UCSD-AML1 (cell line): ENCODE results near the gene XPO5.
"Not testable (repeated sequence)": the region's sequence is repeated elsewhere in the genome, so short reads cannot be mapped to it uniquely, and the experiment has no call there.

ENCODE experiments used
- DNase-seq: peaks from one replicate; lab custom pipeline; 2025; ENCODE audit not compliant: unreplicated experiment; lab: John Stamatoyannopoulos, UW

XPO5 gene

DNA sequence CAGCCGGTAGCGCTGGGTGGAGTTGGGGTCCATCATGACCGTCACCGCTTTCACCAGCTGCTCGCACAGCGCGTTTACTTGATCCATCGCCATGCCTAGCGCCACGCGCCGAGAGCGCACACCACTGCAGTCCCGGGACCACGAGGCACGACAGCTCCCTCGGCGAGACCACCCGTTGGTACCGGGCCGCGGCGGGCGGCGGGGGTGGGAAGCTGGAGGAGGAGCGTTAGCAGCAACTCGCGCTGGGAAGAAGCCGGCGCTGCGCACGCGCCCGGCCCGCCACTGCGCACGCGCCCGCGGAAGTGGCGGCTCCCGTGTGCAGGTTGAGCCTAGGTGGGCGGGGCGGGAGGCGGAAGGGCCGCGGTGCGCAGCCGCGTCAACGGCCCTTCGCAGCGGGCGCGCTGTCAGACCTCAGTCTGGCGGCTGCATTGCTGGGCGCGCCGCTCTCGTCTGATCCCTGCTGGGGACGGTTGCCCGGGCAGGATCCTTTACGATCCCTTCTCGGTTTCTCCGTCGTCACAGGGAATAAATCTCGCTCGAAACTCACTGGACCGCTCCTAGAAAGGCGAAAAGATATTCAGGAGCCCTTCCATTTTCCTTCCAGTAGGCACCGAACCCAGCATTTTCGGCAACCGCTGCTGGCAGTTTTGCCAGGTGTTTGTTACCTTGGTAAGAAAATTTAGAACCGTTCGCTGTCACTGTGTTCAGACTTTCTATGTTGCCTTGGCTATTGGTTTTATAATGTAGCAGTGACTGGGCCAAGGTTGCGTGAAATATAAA is at the start of gene XPO5, which contains the start of gene POLH:
TSS of gene XPO5 (minus strand) at position 267 of the 780 bp plus-strand sequence. CDS start at position 93, 174 bp downstream.
TSS of gene POLH (plus strand) at position 414 of the 780 bp plus-strand sequence. CDS start 6,135 bp downstream, outside the sequence.
- peak; percentile 96 for DNase-seq

DNA sequence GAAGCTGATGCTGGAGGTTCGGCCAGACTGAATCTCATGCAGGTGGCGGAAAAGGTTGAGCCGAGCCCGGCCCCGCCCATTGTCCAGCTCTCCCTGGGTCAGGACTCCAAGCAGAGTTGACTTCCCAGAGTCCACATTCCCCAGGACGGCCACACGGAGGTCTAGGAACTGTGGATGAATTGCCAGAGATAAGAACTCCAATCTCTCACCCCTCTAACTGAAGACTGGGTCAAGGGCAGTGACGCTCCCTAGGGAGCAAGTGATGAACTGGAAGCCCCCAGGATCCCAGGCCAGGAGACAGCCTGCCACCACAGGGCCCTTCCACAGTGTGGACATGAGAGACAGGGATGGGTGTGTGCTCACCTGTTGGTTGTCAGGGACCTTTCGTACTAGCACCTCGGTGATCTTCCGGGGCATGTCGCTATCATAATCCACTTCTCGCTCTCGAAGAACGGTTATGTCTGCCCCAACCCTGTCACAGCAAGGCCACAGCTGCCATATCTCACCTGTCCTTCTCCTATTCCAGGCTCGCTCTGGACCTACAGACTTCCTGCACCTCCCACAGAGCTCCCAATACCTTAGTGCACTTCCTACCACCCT is 49.7 kb upstream of the XPO5 start:
- DNase-seq: no peak

DNA sequence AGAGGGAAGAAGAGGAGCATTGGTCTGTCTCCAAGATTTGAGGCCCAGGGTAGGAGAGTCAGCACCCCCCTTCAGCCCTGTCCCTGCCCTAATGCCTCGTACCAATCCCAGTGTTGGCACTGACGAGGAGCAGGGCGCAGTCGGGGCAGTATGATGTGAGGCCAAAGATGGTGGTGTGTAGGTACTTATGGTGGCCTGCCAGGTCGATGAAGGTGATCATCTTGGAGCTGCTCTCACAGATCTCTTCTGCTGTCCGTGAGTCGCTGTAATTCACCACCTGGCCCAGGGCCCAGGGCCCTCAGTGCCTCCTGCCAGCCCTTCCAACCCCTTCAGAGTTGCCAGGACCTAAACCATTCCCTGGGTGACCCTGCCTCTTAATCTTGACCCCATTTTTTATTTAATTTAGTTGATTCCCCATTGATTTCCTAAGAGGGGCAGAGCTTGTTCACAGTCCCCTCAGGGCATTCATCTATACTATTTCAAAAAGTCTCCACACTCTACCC is 49.0 kb upstream of the XPO5 start:
- DNase-seq: no peak

- no peak for DNase-seq
Observed at GRCh38 chr6:43623880-43624785, 48.3 kb upstream of the XPO5 start.

DNA sequence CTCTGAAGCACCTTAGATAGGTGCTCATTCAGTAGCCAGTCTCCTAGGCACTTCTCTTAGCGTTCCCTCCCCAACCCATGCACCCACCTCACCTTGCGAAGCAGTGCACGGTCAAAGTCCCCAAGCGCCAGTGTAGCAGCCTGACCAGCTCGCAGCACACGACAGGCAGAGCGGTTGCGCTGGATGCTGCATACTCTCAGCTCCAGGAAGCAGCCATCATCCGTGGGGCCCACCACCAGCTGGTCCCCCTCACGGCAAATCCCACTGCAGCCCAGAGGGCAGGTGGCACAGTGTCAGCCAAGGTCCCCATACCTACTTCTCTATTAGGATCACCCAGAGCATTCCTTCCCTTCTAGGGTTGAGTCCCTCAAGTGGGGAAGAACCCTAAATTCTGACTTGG is 46.7 kb upstream of the XPO5 start:
- DNase-seq: no peak

DNA sequence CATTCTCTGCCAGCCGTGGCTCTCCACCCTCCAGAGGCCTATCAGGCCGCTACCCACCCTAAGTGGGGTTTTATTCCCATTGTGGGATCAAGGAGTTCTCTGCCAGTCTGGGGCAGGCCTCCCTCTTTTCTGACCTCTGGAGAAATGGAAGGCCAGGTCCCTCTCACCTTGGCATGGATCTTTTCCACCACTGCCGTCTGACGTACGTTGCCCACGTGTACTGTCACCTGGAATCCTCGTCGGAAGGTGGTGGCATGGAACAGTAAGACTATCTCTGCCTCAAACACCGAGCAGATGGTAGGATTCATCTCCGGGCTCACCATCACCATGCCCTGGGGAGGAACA is 46.0 kb upstream of the XPO5 start:
- DNase-seq: no peak

GRCh38 chr6:43621078-43621835 is 45.4 kb upstream of the XPO5 start:
- no peak for DNase-seq

DNA sequence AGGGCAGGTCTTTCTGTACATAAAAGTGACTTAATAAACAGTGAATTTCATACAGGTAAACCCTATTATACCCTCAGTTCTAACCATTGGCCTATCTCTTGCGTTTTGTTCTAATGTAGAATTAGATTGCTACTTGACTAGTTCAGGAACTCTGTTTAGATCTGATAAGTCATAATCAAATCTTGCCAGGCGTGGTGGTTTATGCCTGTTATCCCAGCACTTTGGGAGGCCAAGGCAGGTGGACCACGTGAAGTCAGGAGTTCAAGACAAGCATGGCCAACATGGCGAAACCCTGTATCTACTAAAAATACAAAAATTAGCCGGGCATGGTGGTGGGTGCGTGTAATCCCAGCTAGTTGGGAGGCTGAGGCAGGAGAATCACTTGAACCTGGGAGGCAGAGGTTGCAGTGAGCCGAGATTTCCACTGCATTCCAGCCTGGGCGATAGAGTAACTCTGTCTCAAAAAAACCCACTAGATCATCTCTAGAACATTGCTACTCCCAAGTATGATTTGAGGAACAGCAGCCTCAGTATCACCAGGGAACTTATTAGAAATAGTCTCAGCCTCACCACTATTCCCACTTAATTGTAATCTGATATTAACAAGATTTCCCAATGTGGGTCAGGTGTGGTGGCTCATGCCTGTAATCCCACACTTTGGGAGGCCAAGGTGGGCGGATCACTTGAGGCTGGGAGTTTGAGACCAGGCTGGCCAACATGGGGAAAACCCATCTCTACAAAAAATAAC is 41.1 kb upstream of the XPO5 start:
- no peak for DNase-seq

GRCh38 chr6:43614396-43614730 is 38.5 kb upstream of the XPO5 start:
- no peak for DNase-seq

GRCh38 chr6:43613721-43614395 is 38.0 kb upstream of the XPO5 start:
- DNase-seq: no peak

DNA sequence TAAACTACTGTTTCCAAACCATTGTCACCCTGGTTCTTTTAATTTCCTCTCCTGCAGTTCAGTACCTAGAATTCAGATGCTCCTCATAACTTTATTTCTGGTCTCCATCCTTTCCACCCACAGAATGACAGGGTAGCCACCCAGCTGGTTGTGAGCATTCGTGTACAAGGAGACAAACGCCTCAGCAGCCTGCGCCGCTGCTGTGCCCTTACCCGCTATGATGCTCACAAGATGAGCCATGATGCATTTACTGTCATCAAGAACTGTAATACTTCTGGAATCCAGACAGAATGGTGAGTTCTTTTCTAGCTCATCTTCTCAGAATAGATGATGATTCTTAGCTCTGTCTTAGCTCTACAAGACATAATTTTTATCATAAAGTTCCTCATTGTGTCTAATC is 34.6 kb upstream of the XPO5 start:
- DNase-seq: no peak

DNA sequence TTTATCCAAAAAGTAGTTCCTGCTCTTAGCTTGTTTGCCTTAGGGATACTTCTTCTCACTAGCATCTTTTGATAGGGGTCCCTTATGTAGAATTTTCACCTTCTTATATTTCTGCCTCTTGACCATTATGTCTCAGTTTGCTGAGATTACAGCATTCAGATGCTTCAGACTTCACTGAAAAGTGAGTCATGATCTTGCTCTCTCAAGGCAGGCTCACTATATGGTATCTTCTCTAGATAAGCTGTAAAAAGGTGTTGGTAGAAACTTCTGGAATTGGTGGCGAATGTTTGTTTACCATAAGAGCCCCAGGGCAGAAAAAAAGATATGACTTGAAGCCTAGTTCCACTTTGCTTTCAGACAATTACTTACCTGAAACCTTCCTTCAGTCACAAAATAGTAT is 33.6 kb upstream of the XPO5 start:
- DNase-seq: no peak

DNA sequence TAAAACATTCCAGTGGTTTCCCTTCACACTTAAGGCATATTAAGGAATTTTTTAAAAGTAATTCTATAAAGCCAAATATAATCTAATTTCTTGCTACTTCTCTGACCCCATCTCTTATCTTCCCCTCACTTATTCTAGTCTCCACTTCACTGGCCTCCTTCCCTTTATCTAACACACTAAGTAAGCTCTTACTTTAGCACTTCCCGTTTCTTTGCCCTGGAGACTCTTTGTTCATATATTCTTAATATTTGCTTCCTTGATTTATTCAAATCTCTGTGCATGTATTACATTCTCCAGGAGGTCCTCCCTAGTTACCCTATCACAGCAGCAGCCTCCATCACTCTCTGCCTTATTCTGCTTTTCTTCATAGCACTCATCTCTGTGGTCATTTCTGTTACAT is 33.0 kb upstream of the XPO5 start:
- DNase-seq: no peak

DNA sequence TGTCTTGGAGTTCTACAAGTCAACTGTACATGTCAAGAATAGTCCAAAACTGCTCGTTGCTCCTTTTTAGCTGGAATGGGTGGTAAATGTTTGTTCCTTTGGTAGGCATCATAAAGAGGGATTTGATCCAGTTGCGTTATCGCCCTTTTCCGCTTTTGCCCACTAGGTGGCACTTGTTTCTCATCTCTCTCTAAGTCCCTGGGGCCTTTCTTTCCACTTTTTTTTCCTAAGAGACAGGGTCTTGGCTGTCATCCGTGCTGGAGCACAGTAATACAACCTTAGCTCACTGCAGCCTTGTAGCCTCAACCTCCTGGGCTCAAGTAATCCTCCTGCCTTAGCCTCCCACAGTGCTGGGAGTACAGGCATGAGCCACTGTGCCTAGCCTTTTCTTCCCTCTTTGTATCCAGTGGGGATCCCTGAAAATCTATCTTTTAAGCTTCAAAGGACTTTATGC is 32.5 kb upstream of the XPO5 start:
- DNase-seq: peak; percentile 45

- DNase-seq: no peak
Observed at GRCh38 chr6:43606019-43606418, 30.2 kb upstream of the XPO5 start.

GRCh38 chr6:43604174-43604573 is 28.3 kb upstream of the XPO5 start:
- no peak for DNase-seq

GRCh38 chr6:43600595-43600994 is 24.8 kb upstream of the XPO5 start:
- no peak for DNase-seq

DNA sequence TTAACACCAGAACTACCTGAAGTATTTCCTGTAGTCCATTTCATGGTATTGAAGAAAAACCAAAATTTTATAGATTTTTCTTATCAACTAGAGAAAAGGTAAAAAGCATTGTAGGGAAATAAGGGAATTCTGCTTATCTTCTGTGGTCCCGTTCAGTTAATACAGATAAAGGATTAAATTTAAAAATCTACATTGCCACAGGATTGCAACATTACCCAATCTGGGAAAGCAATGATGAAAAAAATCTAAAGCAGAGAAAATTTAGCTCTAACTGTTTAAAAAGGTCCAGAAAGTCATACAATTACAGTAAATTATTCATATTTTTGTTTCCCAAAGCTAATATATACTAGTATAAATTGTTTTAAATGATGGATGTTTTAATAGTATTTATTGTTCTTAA is 18.1 kb upstream of the XPO5 start:
- no peak for DNase-seq

GRCh38 chr6:43589564-43589963 is 13.7 kb upstream of the XPO5 start:
- DNase-seq: not testable (repeated sequence)

DNA sequence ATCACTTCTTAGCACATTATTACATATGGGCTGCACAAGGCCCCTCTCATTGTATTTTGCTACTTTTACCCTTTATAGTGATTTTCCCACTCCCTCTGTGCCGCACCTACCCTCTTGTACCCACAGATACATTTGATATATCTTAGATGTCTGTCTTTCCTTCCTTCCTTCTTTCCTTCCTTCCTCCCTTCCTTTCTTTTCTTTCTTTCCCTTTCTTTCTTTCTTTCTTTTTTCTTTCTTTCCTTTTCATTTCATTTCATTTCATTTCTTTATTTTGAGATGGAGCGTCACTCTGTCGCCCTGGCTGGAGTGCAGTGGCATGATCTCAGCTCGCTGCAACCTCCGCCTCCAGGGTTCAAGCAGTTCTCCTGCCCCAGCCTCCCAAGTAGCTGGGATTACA is 12.4 kb upstream of the XPO5 start:
- DNase-seq: no peak
